Medulla oblongata (tissue), 1 donor: ENCODE measurements around the gene C1QTNF8.
"Not testable (repeated sequence)": the region's sequence is repeated elsewhere in the genome, so short reads cannot be mapped to it uniquely, and the experiment has no call there.

ENCODE experiments used
- DNase-seq: peaks from one replicate; pipeline ENCODE4 v3.0.0-alpha.2; 2015; ENCODE audit errors: extremely low spot score

C1QTNF8 gene

GRCh38 chr16:1093284-1094123, 2.5 kb downstream of the C1QTNF8 start:
- DNase-seq: no peak

GRCh38 chr16:1092685-1093283, 3.3 kb downstream of the C1QTNF8 start:
- not testable (repeated sequence) for DNase-seq

GRCh38 chr16:1091992-1092552, 4.0 kb downstream of the C1QTNF8 start:
- DNase-seq: no peak

- no peak for DNase-seq
Observed at GRCh38 chr16:1090620-1091587, 5.1 kb downstream of the C1QTNF8 start.

GRCh38 chr16:1089822-1090619, 6.0 kb downstream of the C1QTNF8 start:
- no peak for DNase-seq

- DNase-seq: peak; percentile 21
Observed at GRCh38 chr16:1089439-1089821, 6.6 kb downstream of the C1QTNF8 start.

- no peak for DNase-seq
Observed at GRCh38 chr16:1088295-1089170, 7.5 kb downstream of the C1QTNF8 start.

- DNase-seq: not testable (repeated sequence)
Observed at GRCh38 chr16:1086443-1086842, 9.6 kb downstream of the C1QTNF8 start.

GRCh38 chr16:1084971-1085370, 11.1 kb downstream of the C1QTNF8 start:
- no peak for DNase-seq

GRCh38 chr16:1082952-1083675, 12.9 kb downstream of the C1QTNF8 start:
- no peak for DNase-seq

GRCh38 chr16:1082266-1082951, 13.6 kb downstream of the C1QTNF8 start:
- DNase-seq: no peak

GRCh38 chr16:1081734-1082265, 14.2 kb downstream of the C1QTNF8 start:
- no peak for DNase-seq

GRCh38 chr16:1080801-1081733, 15.0 kb downstream of the C1QTNF8 start:
- DNase-seq: no peak

- DNase-seq: no peak
Observed at GRCh38 chr16:1079786-1080525, 16.1 kb downstream of the C1QTNF8 start.

GRCh38 chr16:1079341-1079740, 16.7 kb downstream of the C1QTNF8 start:
- DNase-seq: no peak

- DNase-seq: no peak
Observed at GRCh38 chr16:1078579-1079021, 17.4 kb downstream of the C1QTNF8 start.
